ENCODE results near the gene ANXA11.

ANXA11 gene

GRCh38 chr10:80176526-80176925 is 28.8 kb downstream of the ANXA11 start:
- H3K18ac ChIP-seq (ENCODE audit: low read depth in 1 of 2, low read length in 2 of 2): peak overlapping the region in 1 of 2 experiments; percentile 18
- peaks cover 47% of the 10 kb centered on the region for H3K79me1 ChIP-seq (replicated peaks; ENCODE audit: low read length, poor library complexity, severe bottlenecking)
- no peak for DNase-seq
- H3K9me3 ChIP-seq (ENCODE audit: control insufficient read depth, low read length): no peaks in the 10 kb centered on the region
- H3K4me3 ChIP-seq (ENCODE audit: insufficient read depth in 1 of 2, low read depth in 1 of 2, low read length in 2 of 2): no peak overlapping the region
- H2BK5ac ChIP-seq (ENCODE audit: low read depth, low read length, poor library complexity, severe bottlenecking): no peak overlapping the region
- no peaks in the 10 kb centered on the region for H3K27me3 ChIP-seq (ENCODE audit: control insufficient read depth in 1 of 2, insufficient read depth in 1 of 2, low read length in 2 of 2)
- H3K27ac ChIP-seq (ENCODE audit: low read length, poor library complexity, severe bottlenecking): no peak overlapping the region
- H4K91ac ChIP-seq (ENCODE audit: low read length): no peak overlapping the region
- H3K36me3 ChIP-seq (ENCODE audit: control insufficient read depth in 1 of 2, insufficient read depth in 2 of 2, low read depth in 1 of 2, low read length in 2 of 2): peaks cover 37 to 63% of the 10 kb centered on the region in 2 experiments
- 92% methylated on average over 6 of the region's 6 CpGs for WGBS
- H3K14ac ChIP-seq (ENCODE audit: low read length in 2 of 2): no peak overlapping the region
- H3K4me1 ChIP-seq (ENCODE audit: control insufficient read depth, insufficient read depth, low read depth, low read length): peaks cover 20% of the 10 kb centered on the region
- H3K9ac ChIP-seq (ENCODE audit: low read length): no peak overlapping the region
- H4K8ac ChIP-seq (ENCODE audit: low read length): no peak overlapping the region
- no peak overlapping the region for H2BK15ac ChIP-seq (ENCODE audit: low read depth, poor library complexity, severe bottlenecking)
- no peak overlapping the region for H2AK5ac ChIP-seq (ENCODE audit: low read length, severe bottlenecking)
- H2AFZ ChIP-seq (ENCODE audit: low read depth, low read length): no peak overlapping the region
- H3K23ac ChIP-seq (ENCODE audit: low read length in 2 of 2): no peak overlapping the region
- H2BK120ac ChIP-seq (ENCODE audit: low read depth, low read length): no peak overlapping the region
- no peak overlapping the region for H3K4me2 ChIP-seq (ENCODE audit: low read length, poor library complexity, severe bottlenecking)
- H2BK12ac ChIP-seq (ENCODE audit: low read length in 2 of 2): no peak overlapping the region
- no peak overlapping the region for H3K4ac ChIP-seq (ENCODE audit: low read depth in 1 of 2, low read length in 2 of 2)

GRCh38 chr10:80174641-80175395 is 30.5 kb downstream of the ANXA11 start:
- Histone ChIP-seq H3K36me3 (ENCODE audit: control insufficient read depth in 1 of 2, insufficient read depth in 2 of 2, low read depth in 1 of 2, low read length in 2 of 2) (peaks cover 46 to 67% of the 10 kb centered on the region in 2 experiments), H3K4ac (ENCODE audit: low read depth in 1 of 2, low read length in 2 of 2) (no peak overlapping the region), H3K23ac (ENCODE audit: low read length in 2 of 2) (no peak overlapping the region), H2AFZ (ENCODE audit: low read depth, low read length) (no peak overlapping the region), H3K18ac (ENCODE audit: low read depth in 1 of 2, low read length in 2 of 2) (no peak overlapping the region), H3K9ac (ENCODE audit: low read length) (no peak overlapping the region), H3K79me1 (replicated peaks; ENCODE audit: low read length, poor library complexity, severe bottlenecking) (peaks cover 52% of the 10 kb centered on the region), H3K27me3 (ENCODE audit: control insufficient read depth in 1 of 2, insufficient read depth in 1 of 2, low read length in 2 of 2) (no peaks in the 10 kb centered on the region), H3K14ac (ENCODE audit: low read length in 2 of 2) (no peak overlapping the region), H2BK120ac (ENCODE audit: low read depth, low read length) (no peak overlapping the region), H3K27ac (ENCODE audit: low read length, poor library complexity, severe bottlenecking) (no peak overlapping the region), H4K91ac (ENCODE audit: low read length) (no peak overlapping the region), H2BK12ac (ENCODE audit: low read length in 2 of 2) (no peak overlapping the region), H2BK5ac (ENCODE audit: low read depth, low read length, poor library complexity, severe bottlenecking) (no peak overlapping the region), H3K4me3 (ENCODE audit: insufficient read depth in 1 of 2, low read depth in 1 of 2, low read length in 2 of 2) (no peak overlapping the region), H3K9me3 (ENCODE audit: control insufficient read depth, low read length) (no peaks in the 10 kb centered on the region), H2AK5ac (ENCODE audit: low read length, severe bottlenecking) (no peak overlapping the region), H3K4me2 (ENCODE audit: low read length, poor library complexity, severe bottlenecking) (no peak overlapping the region), H2BK15ac (ENCODE audit: low read depth, poor library complexity, severe bottlenecking) (no peak overlapping the region), H4K8ac (ENCODE audit: low read length) (no peak overlapping the region), H3K4me1 (ENCODE audit: control insufficient read depth, insufficient read depth, low read depth, low read length) (peaks cover 31% of the 10 kb centered on the region)
- WGBS: 88% methylated on average over 13 of the region's 15 CpGs
- no peak for DNase-seq

GRCh38 chr10:80173466-80173865 is 31.9 kb downstream of the ANXA11 start:
- Histone ChIP-seq H3K14ac (ENCODE audit: low read length in 2 of 2) (no peak overlapping the region), H3K4me1 (ENCODE audit: control insufficient read depth, insufficient read depth, low read depth, low read length) (peaks cover 33% of the 10 kb centered on the region), H3K27me3 (ENCODE audit: control insufficient read depth in 1 of 2, insufficient read depth in 1 of 2, low read length in 2 of 2) (no peaks in the 10 kb centered on the region), H3K23ac (ENCODE audit: low read length in 2 of 2) (no peak overlapping the region), H3K9me3 (ENCODE audit: control insufficient read depth, low read length) (no peaks in the 10 kb centered on the region), H3K18ac (ENCODE audit: low read depth in 1 of 2, low read length in 2 of 2) (no peak overlapping the region), H2BK15ac (ENCODE audit: low read depth, poor library complexity, severe bottlenecking) (no peak overlapping the region), H3K36me3 (ENCODE audit: control insufficient read depth in 1 of 2, insufficient read depth in 2 of 2, low read depth in 1 of 2, low read length in 2 of 2) (peaks cover 52 to 61% of the 10 kb centered on the region in 2 experiments), H2BK120ac (ENCODE audit: low read depth, low read length) (no peak overlapping the region), H3K9ac (ENCODE audit: low read length) (peak overlapping the region; percentile 29), H4K91ac (ENCODE audit: low read length) (no peak overlapping the region), H2AK5ac (ENCODE audit: low read length, severe bottlenecking) (no peak overlapping the region), H2AFZ (ENCODE audit: low read depth, low read length) (no peak overlapping the region), H3K4me2 (ENCODE audit: low read length, poor library complexity, severe bottlenecking) (no peak overlapping the region), H3K4me3 (ENCODE audit: insufficient read depth in 1 of 2, low read depth in 1 of 2, low read length in 2 of 2) (no peak overlapping the region), H2BK5ac (ENCODE audit: low read depth, low read length, poor library complexity, severe bottlenecking) (no peak overlapping the region), H4K8ac (ENCODE audit: low read length) (no peak overlapping the region), H2BK12ac (ENCODE audit: low read length in 2 of 2) (no peak overlapping the region), H3K79me1 (replicated peaks; ENCODE audit: low read length, poor library complexity, severe bottlenecking) (peaks cover 54% of the 10 kb centered on the region), H3K4ac (ENCODE audit: low read depth in 1 of 2, low read length in 2 of 2) (no peak overlapping the region), H3K27ac (ENCODE audit: low read length, poor library complexity, severe bottlenecking) (no peak overlapping the region)
- no peak for DNase-seq
- 87% methylated on average over 6 of the region's 6 CpGs for WGBS

GRCh38 chr10:80172896-80173295 is 32.4 kb downstream of the ANXA11 start:
- no peak overlapping the region for H2AFZ ChIP-seq (ENCODE audit: low read depth, low read length)

More at GRCh38 chr10:80172896-80173295, 32.4 kb downstream of the ANXA11 start:
- H3K14ac ChIP-seq (ENCODE audit: low read length in 2 of 2): peak overlapping the region in 1 of 2 experiments; percentile 18
- no peak overlapping the region for H3K4me3 ChIP-seq (ENCODE audit: insufficient read depth in 1 of 2, low read depth in 1 of 2, low read length in 2 of 2)
- no peak overlapping the region for H3K27ac ChIP-seq (ENCODE audit: low read length, poor library complexity, severe bottlenecking)
- no peak overlapping the region for H2AK5ac ChIP-seq (ENCODE audit: low read length, severe bottlenecking)
- WGBS: 66% methylated on average over 5 of the region's 5 CpGs
- no peak overlapping the region for H4K91ac ChIP-seq (ENCODE audit: low read length)
- peak overlapping the region in 1 of 2 experiments; percentile 37 for H3K18ac ChIP-seq (ENCODE audit: low read depth in 1 of 2, low read length in 2 of 2)
- no peak overlapping the region for H2BK120ac ChIP-seq (ENCODE audit: low read depth, low read length)
- H4K8ac ChIP-seq (ENCODE audit: low read length): no peak overlapping the region
- DNase-seq: no peak
- no peak overlapping the region for H3K4ac ChIP-seq (ENCODE audit: low read depth in 1 of 2, low read length in 2 of 2)
- no peak overlapping the region for H3K23ac ChIP-seq (ENCODE audit: low read length in 2 of 2)
- no peaks in the 10 kb centered on the region for H3K27me3 ChIP-seq (ENCODE audit: control insufficient read depth in 1 of 2, insufficient read depth in 1 of 2, low read length in 2 of 2)
- no peaks in the 10 kb centered on the region for H3K9me3 ChIP-seq (ENCODE audit: control insufficient read depth, low read length)
- H3K9ac ChIP-seq (ENCODE audit: low read length): peak overlapping the region; percentile 29
- no peak overlapping the region for H2BK12ac ChIP-seq (ENCODE audit: low read length in 2 of 2)
- H2BK5ac ChIP-seq (ENCODE audit: low read depth, low read length, poor library complexity, severe bottlenecking): no peak overlapping the region
- no peak overlapping the region for H2BK15ac ChIP-seq (ENCODE audit: low read depth, poor library complexity, severe bottlenecking)
- H3K36me3 ChIP-seq (ENCODE audit: control insufficient read depth in 1 of 2, insufficient read depth in 2 of 2, low read depth in 1 of 2, low read length in 2 of 2): peaks cover 57 to 62% of the 10 kb centered on the region in 2 experiments
- peaks cover 29% of the 10 kb centered on the region for H3K4me1 ChIP-seq (ENCODE audit: control insufficient read depth, insufficient read depth, low read depth, low read length)
- H3K79me1 ChIP-seq (replicated peaks; ENCODE audit: low read length, poor library complexity, severe bottlenecking): peaks cover 54% of the 10 kb centered on the region
- H3K4me2 ChIP-seq (ENCODE audit: low read length, poor library complexity, severe bottlenecking): no peak overlapping the region

All from mesenchymal stem cell (in vitro differentiated cells and primary cell).